K562 treated with DMSO at 1 percent for 12 hours (cell line): ENCODE results near the gene MS4A10. TPM values are rescaled to one million over a fixed set of nuclear protein-coding genes. Genes with fewer than 3 reads are reported as not detected.

Experiments
- total RNA-seq: library from RNA; unstranded; fragments of 300-600 nt; gene quantifications from 2 replicates; pipeline ENCODE4 v1.2.3, GENCODE V29; 2022; ENCODE audit not compliant: insufficient read depth

Gene MS4A10
- not detected in 2 replicates for total RNA-seq

GRCh38 chr11:60785136-60785535 lies at the start of gene MS4A10:
MS4A10 (plus strand) TSS chr11:60785333; CDS start chr11:60790336, 5,003 bp downstream.

GRCh38 chr11:60756307-60757032 lies 28.7 kb upstream of the MS4A10 start, which contains the start of gene MS4A15:
MS4A15 (plus strand) TSS chr11:60756867; CDS start chr11:60763734, 6,867 bp downstream.

GRCh38 chr11:60841797-60842667 lies 56.9 kb downstream of the MS4A10 start, which contains the start of gene CCDC86:
CCDC86 (plus strand) TSS chr11:60842113; CDS start chr11:60842125, 12 bp downstream.

Other genes starting within 250 kb of the MS4A10 start
- gene MS4A8, start 85.7 kb upstream of the MS4A10 start, total RNA-seq: not detected in 2 replicates
- gene MS4A18, start 60.6 kb upstream of the MS4A10 start, total RNA-seq: not detected in 2 replicates
- not detected in 2 replicates for gene MS4A15, start 28.5 kb upstream of the MS4A10 start, total RNA-seq
- gene CCDC86, start 56.8 kb downstream of the MS4A10 start, total RNA-seq: 29.1 and 29.6 TPM in 2 replicates
- 5.1 and 5.2 TPM in 2 replicates for gene PTGDR2, start 70.6 kb downstream of the MS4A10 start, total RNA-seq
- not detected in 2 replicates for gene ZP1, start 82.2 kb downstream of the MS4A10 start, total RNA-seq
- gene PRPF19, start 121.3 kb downstream of the MS4A10 start, total RNA-seq: 97.0 and 141 TPM in 2 replicates
- gene TMEM109, start 128.8 kb downstream of the MS4A10 start, total RNA-seq: 50.7 and 60.3 TPM in 2 replicates
- gene TMEM132A, start 139.1 kb downstream of the MS4A10 start, total RNA-seq: 0.23 TPM in 1 of 2 replicates, not detected in the other
- gene SLC15A3, start 166.8 kb downstream of the MS4A10 start, total RNA-seq: not detected in 2 replicates
- gene CD6, start 186.3 kb downstream of the MS4A10 start, total RNA-seq: not detected in 2 replicates